Stimulated activated CD4-positive, alpha-beta T cell treated with anti-CD3 and anti-CD28 coated beads, Interleukin-12 subunit alpha, Interleukin-12 subunit beta, amount 100 ng/mL, for 48 hours (primary cell): ENCODE measurements around the gene CHMP4A.

Source experiments
- DNase-seq, 3 donors: peaks; one replicate each; pipeline ENCODE4 v3.0.0-alpha.2; 2020; ENCODE audit warnings: low read depth in 2 of 3, low spot score in 1 of 3

Gene CHMP4A, protein sequence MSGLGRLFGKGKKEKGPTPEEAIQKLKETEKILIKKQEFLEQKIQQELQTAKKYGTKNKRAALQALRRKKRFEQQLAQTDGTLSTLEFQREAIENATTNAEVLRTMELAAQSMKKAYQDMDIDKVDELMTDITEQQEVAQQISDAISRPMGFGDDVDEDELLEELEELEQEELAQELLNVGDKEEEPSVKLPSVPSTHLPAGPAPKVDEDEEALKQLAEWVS

DNA sequence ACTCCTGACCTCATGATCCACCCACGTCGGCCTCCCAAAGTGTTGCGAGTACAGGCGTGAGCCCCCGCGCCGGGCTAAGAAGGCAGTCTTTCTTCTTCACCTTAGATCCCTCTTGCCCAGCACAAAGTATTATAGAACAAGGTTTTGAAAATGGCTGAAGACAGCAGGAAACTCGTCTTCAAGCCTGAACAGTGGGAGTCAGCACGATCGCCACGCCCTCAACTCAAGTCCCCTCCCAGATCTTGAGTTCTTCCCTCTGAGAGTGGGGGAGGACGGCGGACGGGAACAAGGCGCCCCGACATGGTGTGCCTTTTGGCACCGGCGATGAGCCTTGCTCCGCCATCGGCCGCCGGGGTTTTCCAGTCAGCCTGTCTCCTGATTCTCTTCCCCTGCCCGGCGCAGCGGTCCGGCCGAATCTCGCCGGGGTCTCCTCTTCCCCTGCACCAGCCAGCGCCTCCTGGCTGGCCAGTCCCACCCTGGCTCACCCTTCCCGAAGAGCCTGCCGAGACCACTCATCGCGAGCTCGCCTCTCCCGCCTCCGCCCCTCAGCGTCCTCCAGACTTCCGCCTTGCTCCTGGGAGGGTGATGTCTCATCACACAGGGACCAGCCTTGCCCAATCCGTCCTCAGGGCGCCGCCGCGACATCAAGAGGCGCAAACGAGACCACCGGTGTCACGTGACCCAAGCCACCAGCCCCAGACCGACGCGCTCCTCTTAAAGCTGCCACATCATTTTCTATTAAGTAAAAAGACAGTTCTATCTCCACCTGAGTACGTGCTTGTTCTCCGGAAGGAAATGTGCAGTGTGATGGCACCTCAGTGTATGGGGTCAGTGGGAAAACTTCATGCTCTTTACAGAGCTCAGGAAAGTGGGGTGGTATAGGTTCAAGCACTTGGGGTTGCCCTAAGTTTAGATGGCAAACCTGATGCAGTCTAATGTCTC, at the start of gene CHMP4A:
Gene CHMP4A, minus strand, starts transcription at position 565 of the 942 bp plus-strand sequence. Its CDS starts 49 bp downstream, at position 516.
- peak; percentile 94 to 97 (median 97) for DNase-seq

- no peak for DNase-seq
These were observed 48.7 kb upstream of the CHMP4A start for GRCh38 chr14:24261969-24262327.

DNA sequence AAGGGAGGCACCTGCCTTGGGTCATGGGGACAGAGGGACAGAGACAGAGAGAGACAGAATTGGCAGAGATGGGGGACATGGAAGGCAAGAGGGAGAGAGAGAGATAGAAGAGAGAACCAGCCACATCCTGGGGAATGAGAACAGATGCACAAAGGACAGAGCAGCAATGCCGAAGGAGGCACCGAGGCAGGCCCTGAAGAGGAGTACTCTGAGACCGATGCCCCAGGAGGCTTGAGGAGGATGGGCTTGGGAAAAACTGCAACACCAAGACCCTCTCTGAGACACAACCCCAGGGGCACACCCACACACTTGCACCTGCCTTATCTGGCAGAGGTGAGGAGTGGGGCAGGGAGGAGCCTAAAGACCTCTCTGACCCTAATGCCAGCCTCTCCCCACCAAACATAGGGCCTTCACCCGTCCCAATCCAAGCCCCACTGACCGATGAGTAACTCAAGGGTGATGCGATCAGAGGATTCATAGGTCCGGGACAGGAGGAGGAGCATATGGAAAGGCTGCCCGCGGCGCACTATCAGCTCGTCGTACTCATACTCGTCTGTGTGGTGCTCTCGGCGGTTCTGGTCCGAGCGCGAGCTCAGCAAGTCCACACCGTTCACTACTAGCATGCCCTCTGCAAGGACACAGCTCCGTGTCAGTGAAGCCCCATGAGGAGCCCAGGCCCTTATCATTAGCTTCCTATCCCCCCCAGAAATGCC, 48.1 kb upstream of the CHMP4A start:
- no peak for DNase-seq

GRCh38 chr14:24260780-24261157, 47.5 kb upstream of the CHMP4A start:
- no peak for DNase-seq

DNA sequence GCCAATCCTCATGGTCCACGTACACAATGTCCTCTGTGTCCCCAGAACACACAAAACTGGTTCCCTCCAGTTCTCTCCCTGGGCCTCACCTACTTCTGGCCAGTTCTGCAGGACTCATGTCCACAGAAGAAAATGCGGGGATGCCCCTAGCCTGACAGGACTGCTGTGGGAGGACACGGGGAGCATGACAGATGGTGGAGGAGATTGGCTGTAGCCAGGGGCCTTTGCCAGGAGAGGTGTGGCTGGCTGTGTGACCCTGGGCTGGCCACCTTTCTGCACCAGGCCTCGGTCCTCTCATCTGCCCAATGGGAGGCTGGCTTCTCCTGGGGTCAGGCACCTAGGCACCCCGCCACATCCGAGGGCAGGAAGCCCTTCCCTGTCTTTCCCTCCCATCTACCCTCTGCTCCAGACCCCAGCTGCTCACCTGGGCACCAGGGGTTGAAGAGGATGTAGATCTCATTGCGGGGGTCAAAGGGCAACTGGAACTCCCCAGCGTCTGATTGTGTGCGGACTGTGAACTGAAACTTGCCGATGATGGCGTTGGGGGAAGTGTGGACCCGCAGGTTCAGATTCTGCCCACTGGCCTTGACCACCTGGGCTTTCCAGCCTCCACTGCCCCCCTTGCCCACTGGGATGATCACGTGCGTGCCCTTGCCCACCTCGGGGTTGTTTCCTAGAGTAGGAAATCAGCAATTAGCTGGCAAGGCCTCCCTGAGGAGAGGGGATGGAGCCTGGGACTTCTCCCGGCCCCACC, 46.9 kb upstream of the CHMP4A start:
- DNase-seq = no peak

DNA sequence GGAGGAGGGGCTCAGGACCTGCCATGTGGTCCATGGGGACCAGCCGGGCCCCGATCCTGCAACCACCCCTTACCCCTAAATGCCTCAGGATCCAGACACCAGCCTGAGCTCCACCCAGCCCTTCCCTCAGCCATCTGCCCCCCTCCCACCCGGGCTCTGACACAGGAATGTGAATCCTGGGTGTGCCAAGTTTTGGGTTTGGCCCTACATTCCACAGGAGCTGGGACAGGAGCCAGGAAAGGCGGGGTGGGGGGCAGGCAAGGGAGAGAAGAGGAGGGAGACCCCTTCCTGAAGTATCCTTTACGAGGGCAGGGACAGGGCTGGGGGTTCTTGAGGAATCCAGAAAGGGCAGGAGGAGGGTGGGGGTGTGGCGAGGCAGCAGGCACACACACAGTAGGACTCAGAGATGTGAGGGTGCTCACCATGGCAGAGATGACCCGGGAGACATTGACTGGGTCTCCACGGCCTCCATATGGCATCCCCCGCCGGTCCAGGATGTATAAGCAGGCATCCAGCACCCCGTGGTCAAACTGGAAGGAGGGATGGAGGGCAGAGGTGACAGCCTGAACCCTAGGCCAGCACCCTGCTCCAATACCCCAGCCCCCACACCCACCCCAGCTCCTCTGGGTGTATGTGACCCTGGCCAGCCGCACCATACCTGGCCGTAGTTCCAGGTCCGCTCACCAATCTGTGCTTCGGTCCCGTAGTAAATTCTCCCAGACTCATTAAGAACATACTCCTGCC, 46.2 kb upstream of the CHMP4A start:
- DNase-seq = no peak

GRCh38 chr14:24258548-24259265, 45.4 kb upstream of the CHMP4A start:
- no peak for DNase-seq

GRCh38 chr14:24258119-24258518, 44.8 kb upstream of the CHMP4A start:
- DNase-seq = no peak

- DNase-seq = no peak
These were observed 43.7 kb upstream of the CHMP4A start for GRCh38 chr14:24256960-24257359.

DNA sequence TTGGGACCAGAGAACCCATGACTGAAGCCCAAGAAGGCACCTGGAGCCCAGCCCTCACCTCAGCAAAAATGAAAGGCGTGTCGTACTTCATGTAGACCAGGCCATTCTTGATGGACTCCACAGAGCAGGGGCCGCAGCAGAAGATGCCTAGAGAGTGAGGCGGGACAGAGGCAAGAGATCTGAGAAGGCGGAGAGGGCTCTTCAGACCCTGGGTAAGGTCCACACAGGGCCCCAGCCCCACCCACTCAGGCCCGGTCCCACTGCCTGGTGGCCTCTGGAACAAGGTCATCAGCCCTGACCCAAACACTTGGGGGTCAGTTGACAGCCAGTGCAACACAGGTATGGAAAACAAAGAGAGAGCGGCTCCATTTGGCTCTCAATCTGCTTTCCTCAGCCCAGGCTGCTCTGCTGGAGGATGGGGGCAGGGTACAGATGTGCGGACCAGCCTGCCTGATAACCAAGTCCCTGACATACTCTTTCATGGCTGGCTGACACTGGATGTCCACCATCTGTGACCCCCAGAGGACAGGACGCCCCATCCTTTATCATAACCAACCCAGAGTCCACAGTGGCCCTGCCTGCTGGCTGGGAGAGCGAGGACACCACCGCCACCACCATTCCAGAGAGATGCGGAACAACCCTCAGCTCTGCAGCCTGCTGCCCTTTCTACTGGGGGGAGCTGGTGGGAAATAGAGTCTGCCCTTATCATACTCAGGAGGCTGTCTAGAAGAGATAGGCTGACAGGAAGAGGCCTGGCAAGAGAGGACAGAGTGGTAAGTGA, 42.8 kb upstream of the CHMP4A start:
- DNase-seq = no peak

DNA sequence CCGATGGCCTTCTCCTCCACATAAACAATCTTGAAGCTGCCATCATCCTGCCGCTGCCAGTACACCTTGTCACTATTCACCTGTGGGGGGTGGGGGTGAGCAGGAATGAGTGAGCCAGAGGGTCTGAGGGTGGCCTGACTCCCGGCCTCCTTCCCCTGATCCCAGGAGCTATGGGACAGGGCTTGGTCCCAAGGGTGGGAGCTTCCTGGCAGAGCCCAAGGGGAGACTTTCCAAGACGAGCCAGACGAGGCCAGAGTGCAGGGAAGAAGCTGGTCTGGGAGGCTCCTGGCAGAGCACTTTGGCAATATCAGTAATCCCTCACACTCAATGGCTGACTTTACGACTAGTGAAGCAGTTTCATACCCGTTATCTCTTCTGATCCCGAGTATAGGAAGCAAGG, 42.1 kb upstream of the CHMP4A start:
- no peak for DNase-seq

DNA sequence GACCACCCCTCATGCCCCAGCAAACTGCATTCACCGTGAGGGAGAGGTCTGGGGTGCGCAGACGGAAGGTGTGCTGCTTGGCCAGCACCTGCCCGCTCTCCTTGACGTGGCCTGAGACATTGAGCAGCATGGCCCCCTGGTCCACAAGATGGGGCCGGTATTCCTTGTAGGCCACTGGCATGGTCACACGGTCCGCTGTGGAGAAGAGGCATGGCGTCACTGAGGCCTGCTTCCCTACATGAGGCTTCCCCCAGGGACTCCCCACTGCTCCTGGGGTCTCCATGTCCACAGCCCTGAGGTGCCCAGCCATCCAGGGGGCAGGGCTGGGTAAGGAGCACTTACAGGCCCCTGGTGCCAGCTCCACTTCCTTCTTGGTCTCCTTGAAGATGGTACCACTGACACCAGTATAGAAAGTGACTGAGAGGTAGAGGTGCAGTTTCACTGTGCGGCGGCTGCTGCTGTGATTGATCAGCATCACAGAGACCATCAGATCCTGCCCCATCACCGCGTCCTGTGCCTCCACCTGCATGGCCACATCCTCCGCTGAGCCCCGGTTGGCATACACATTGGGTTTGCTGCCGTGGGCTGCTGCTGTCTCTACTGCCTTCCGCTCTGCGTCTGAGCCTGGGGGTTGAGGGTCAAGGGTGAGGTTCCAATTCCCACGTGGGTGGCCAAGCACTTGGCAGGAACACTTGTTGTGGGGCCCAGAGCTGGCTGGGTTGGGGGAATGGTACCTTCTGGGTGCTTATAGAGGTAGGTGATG, 41.5 kb upstream of the CHMP4A start:
- no peak for DNase-seq

- no peak for DNase-seq
These were observed 40.6 kb upstream of the CHMP4A start for GRCh38 chr14:24253936-24254335.

- DNase-seq = no peak
These were observed 39.2 kb upstream of the CHMP4A start for GRCh38 chr14:24252289-24253124.

DNA sequence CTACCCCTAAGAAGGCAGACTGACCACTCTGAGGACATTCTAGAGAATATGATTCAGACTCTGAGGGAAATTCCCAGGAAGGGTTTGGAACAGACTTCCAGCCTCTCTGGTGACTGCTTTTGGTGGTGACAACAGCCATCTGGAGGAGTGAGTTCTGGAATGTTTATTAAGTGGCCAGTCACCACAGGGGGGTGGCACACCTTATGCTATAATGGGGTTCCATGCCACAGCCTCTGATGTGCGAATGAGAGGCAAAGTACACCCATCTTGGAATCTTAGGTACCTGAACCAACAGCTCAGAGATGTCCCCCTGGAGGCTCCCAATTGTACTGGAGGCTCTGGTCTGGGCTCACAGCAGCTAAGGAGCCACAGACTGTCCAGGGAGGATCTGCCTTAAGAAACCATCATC, 38.6 kb upstream of the CHMP4A start:
- no peak for DNase-seq

DNA sequence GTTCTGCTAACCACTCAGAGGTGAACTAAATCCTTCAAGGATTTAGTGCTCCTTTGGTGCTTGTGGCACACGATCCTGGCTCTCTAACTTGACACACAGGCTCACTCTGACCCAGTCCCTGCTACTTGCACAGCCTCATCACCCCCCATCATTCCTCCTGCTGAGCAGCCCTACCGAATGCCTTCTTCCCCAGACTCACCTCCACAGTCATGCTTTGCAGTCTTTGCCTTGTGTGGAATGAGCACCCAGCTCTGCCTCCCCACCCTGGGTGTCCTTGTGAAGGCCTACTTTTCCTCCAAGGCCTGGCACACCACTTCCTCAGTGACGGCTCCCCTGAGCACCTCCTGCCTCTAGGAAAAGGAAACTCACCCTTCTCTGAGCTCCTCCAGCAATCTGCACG, 37.1 kb upstream of the CHMP4A start:
- DNase-seq = no peak

GRCh38 chr14:24249230-24250021, 36.1 kb upstream of the CHMP4A start:
- no peak for DNase-seq
